IPS DF 19.7 (cell line): Measurements from ENCODE around the gene QKI.
"Not testable (repeated sequence)": the region's sequence is repeated elsewhere in the genome, so short reads cannot be mapped to it uniquely, and the experiment has no call there.

ENCODE experiments used
- DNase-seq: peaks from one replicate; pipeline ENCODE4 v3.0.0-alpha.2; 2013; ENCODE audit warnings: low read depth, low spot score

Gene QKI

GRCh38 chr6:163438298-163438939, 23.9 kb downstream of the QKI start:
- DNase-seq: no peak

DNA sequence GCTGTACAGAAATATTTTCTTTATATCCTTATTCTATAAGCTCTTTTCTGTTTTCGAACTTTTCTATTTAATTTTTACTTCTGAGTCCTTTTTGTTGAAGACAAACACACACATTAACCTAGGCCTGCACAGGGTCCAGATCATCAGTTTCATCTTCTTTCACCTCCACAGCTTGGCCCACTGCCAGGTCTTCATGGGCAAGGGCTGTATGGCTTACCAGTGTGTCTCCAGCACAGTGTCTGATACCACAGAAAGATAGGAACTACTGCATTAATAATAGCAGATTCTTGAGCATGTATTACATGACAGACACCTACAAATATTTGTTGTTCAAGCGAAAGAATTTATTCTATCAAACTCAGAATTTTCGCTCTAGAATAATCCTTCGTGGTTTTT, 24.4 kb downstream of the QKI start:
- DNase-seq: no peak

GRCh38 chr6:163439390-163439789, 24.9 kb downstream of the QKI start:
- not testable (repeated sequence) for DNase-seq

GRCh38 chr6:163439997-163440396, 25.5 kb downstream of the QKI start:
- DNase-seq: no peak

DNA sequence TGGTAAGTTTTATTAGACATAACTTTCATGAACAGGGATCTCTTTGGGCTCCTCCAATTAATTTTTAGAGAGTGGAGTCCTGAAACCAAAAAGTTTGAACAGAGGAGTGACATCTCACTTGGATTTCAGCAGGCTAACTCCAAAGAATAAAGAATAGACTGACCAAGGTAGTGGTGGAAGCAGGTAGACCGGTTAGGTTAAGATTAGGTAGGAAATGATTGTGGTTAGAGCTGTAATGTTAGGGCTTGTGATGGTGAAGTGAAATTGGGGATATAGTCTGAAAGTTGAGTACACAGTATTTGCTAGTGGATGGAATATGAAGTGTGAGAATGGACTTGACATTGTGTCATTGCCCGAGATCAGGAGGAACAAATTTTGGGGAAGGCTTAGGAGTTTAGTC, 27.8 kb downstream of the QKI start:
- no peak for DNase-seq

GRCh38 chr6:163444077-163444476, 29.6 kb downstream of the QKI start:
- no peak for DNase-seq

DNA sequence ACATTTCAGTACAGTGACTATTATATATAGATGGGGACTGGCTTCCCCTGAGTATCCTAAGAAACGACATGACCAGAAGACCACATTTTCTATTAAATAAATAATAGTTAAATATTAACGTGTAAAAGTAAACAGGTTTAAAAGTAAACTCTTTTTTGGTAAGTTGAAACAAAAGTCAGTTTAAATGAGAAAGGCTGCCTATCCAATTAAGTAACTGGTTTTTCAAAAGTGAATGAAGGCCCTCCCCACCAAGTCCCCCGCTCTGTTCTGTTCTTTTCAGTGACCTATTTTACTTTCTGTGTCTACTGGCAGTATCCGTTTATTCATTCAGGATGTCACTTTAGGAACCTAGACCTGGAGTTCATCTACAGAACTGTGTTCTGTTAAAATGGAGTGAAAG, 32.0 kb downstream of the QKI start:
- no peak for DNase-seq

- no peak for DNase-seq
Measured at GRCh38 chr6:163449076-163449475, 34.6 kb downstream of the QKI start.

DNA sequence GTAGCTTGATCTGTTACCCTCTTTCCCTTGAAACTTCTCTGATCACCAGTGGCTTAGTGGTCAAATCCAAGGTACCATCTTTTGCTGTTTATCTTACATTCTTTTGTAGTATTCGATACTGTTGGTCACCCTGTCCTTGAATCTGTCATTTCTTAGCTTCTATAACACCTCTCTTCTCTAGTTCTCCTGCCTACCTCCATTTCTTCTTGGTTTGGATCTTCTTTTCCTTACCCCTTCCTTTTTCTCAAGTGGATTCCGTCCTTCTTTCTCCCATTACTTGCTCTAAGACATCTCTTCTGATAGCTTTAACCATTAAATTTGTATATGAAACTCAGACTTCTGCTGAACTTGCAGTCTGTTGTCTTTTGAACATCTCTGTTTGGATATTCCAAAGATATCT, 39.9 kb downstream of the QKI start:
- DNase-seq: no peak

DNA sequence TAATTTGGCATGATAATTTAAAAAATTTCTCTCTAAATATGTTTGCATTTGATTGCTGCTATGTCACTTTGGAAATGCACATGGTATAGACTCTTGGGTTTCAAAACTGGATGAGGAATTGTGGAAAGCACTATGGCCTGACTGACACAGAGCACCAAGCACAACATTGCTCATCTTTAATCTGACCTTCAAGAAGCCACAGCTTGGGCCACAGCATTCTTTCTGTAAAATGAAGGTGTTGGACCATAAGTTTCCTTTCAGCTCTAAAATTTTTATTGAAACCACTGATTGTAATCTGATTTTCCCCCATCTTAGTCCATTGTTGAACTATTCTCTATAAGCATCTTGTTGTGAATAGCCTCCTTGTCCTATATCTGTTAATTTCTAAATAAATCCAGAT, 41.0 kb downstream of the QKI start:
- no peak for DNase-seq

GRCh38 chr6:163457637-163458561, 43.4 kb downstream of the QKI start:
- DNase-seq: no peak

GRCh38 chr6:163459007-163459406, 44.5 kb downstream of the QKI start:
- no peak for DNase-seq

DNA sequence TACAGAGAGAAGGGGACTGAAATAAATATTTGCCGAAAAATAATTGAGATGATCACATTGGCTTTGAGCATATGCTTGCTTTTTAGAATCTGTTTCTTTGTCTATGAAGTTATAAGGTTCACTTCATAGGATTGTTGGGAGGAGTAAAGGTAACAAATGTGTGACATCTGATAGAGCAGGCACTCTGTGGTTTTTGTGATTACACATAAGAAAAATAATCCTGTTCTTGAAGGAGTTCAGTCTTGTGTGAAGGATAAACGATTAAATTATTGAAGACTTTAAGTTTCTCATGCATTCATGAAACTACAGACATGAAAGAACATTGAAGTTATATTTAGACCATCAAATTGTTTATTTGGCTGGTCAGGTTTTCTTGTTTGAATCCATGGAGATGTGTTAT, 45.0 kb downstream of the QKI start:
- DNase-seq: no peak

DNA sequence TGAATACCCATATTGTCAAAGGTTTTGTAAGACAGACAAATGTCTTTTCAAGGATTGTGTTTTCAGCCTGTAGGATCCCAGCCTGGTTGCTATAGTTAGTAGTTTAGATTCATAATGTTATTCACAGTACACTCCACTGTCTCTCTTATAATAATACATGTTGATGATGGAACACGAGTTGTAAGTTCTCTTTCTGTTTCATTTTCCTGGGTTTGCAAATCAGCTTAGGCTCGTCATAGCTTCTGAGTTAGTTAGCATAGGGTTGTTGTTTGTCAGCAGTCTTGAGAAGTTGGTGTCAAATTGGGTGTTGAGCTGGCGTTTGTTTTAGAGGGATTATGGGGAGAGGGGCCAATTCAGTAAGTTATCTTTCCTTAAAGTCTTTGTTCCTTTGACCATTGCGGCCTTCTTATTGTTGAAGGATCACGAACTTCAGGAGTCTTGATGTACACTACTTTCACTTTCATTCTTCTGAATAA, 45.8 kb downstream of the QKI start:
- DNase-seq: no peak

DNA sequence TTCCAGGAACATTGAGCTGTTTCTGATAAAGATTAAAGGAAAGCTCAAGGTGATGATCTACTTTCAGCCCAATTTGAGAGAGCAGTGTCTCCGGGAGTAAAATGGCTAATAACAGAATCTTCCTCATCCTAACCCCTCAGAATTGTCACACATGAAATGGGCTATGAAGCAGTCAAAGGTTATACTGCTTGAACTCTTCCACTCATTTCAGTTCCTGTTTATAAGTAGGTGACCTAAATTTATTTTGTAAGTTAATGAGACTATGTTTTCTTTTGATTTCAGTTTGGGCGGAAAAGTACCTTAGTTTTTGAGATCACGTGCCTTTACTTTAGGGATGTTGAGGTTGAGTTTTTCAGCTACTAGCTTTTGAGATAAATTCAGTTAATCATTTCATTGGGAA, 47.2 kb downstream of the QKI start:
- DNase-seq: no peak

GRCh38 chr6:163463180-163463579, 48.7 kb downstream of the QKI start:
- DNase-seq: no peak

- no peak for DNase-seq
Measured at GRCh38 chr6:163463795-163464194, 49.3 kb downstream of the QKI start.

DNA sequence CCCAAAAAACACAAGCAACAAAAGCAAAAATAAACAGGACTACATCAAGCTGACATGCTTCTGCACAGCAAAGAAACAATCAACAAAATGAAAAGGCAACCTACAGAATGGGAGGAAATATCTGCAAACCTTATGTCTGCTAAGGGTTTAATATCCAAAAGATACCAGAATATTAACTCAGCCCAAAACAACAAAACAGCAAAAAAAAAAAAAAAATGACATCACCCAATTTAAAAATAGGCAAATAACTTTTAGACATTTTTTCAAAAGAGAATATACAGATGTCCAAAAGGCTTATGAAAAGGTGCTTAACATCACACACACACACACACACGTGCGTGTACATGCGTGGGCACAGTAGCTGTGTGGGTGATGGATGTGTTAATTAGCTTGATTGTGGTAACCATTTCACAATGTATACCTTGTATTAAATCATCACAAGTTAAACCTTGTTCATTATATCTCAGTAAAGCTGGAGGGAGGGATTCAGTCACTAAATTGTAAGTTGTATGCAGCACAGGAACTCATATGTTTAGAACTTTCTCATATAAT, 52.4 kb downstream of the QKI start:
- DNase-seq: no peak

GRCh38 chr6:163468738-163469137, 54.2 kb downstream of the QKI start:
- DNase-seq: no peak

GRCh38 chr6:163469459-163469985, 55.0 kb downstream of the QKI start:
- no peak for DNase-seq

DNA sequence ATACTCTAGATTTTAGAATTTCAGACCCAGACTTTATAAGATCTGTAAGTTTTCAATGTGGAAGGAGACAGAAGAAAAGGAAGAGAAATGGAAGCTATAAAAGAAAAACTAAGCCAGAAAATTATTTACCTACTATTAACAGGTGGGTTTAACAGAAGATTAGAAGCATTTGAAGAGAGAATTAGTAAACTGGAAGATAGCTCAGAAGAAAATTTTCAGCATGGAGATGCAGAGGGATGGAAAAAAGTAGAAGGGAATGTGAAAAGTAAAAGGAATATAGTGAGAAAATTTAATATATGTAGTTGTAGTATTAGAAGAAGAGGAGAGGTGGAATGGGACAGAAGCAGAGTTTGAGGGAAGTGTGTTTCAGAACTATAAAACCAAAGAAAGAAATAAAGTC, 56.1 kb downstream of the QKI start:
- DNase-seq: no peak

- DNase-seq: no peak
Measured at GRCh38 chr6:163474581-163474980, 60.1 kb downstream of the QKI start.
